UCSD-AML1 (cell line): Measurements from ENCODE around the gene IFNA4.
"Not testable (repeated sequence)": the region's sequence is repeated elsewhere in the genome, so short reads cannot be mapped to it uniquely, and the experiment has no call there.

Experiments
- DNase-seq: peaks from one replicate; lab custom pipeline; 2025; ENCODE audit not compliant: unreplicated experiment; lab: John Stamatoyannopoulos, UW

The IFNA4 gene

GRCh38 chr9:21187487-21187886 lies at the start of gene IFNA4:
IFNA4 (minus strand) TSS chr9:21187587; CDS start chr9:21187531, 56 bp downstream.
- not testable (repeated sequence) for DNase-seq

GRCh38 chr9:21236360-21236714 lies 49.0 kb upstream of the IFNA4 start:
- DNase-seq: not testable (repeated sequence)

GRCh38 chr9:21235468-21236359 lies 48.3 kb upstream of the IFNA4 start:
- DNase-seq: peak; percentile 21

GRCh38 chr9:21234153-21234687 lies 46.8 kb upstream of the IFNA4 start:
- DNase-seq: no peak

- no peak for DNase-seq
These were observed 45.9 kb upstream of the IFNA4 start for GRCh38 chr9:21233258-21233657.

GRCh38 chr9:21228122-21228521 lies 40.7 kb upstream of the IFNA4 start, which contains the start of gene IFNA17:
IFNA17 (minus strand) TSS chr9:21228222; CDS start chr9:21228173, 49 bp downstream.
- DNase-seq: no peak

GRCh38 chr9:21217211-21217610 lies 29.8 kb upstream of the IFNA4 start, which contains the start of gene IFNA16:
IFNA16 (minus strand) TSS chr9:21217311; CDS start chr9:21217305, 6 bp downstream.
- not testable (repeated sequence) for DNase-seq

- DNase-seq: not testable (repeated sequence)
These were observed 26.3 kb upstream of the IFNA4 start for GRCh38 chr9:21213411-21214326.

- DNase-seq: not testable (repeated sequence)
These were observed 24.8 kb upstream of the IFNA4 start for GRCh38 chr9:21212160-21212559.

- DNase-seq: not testable (repeated sequence)
These were observed 23.4 kb upstream of the IFNA4 start for GRCh38 chr9:21210782-21211181.

GRCh38 chr9:21210311-21210710 lies 22.9 kb upstream of the IFNA4 start:
- no peak for DNase-seq

GRCh38 chr9:21207043-21207442 lies 19.7 kb upstream of the IFNA4 start, which contains the start of gene IFNA10:
IFNA10 (minus strand) TSS chr9:21207143; CDS start chr9:21207097, 46 bp downstream.
- DNase-seq: not testable (repeated sequence)

- no peak for DNase-seq
These were observed 17.8 kb upstream of the IFNA4 start for GRCh38 chr9:21205204-21205603.

GRCh38 chr9:21202105-21202504 lies 14.7 kb upstream of the IFNA4 start, which contains the start of gene IFNA7:
IFNA7 (minus strand) TSS chr9:21202205; CDS start chr9:21202165, 40 bp downstream.
- DNase-seq: not testable (repeated sequence)

- not testable (repeated sequence) for DNase-seq
These were observed 7.7 kb upstream of the IFNA4 start for GRCh38 chr9:21194867-21195776.

GRCh38 chr9:21182810-21183736 lies 4.3 kb downstream of the IFNA4 start:
- DNase-seq: peak; percentile 22

- no peak for DNase-seq
These were observed 12.7 kb downstream of the IFNA4 start for GRCh38 chr9:21174671-21175070.

GRCh38 chr9:21172156-21172555 lies 15.2 kb downstream of the IFNA4 start:
- no peak for DNase-seq

- DNase-seq: no peak
These were observed 16.0 kb downstream of the IFNA4 start for GRCh38 chr9:21171351-21171750.
